Heart right ventricle (tissue), 16 donors: ENCODE results near the gene RNF6. TPM values are rescaled to one million over a fixed set of nuclear protein-coding genes. Genes with fewer than 3 reads are reported as not detected.

Experiments
- ATAC-seq, 8 donors: fragments of 200-7000 bp; cut with Tn5 transposase; one replicate each; pipeline ENCODE4 v1.9.1; 2020; ENCODE audit warnings: mild to moderate bottlenecking in 8 of 8, moderate library complexity in 8 of 8, moderate number of reproducible peaks in 1 of 8
- DNase-seq, 2 donors: peaks; one replicate each; pipeline ENCODE4 v3.0.0-alpha.2; 2020
- H3K27ac ChIP-seq, 10 donors: fragments of 200-600 bp; sonication (generic) in 2 of 10; one replicate each; pipeline versions ENCODE4 v1.5.0 to v1.8.0; 2020 to 2022; ENCODE audit warnings: mild to moderate bottlenecking in 3 of 10
- H3K27me3 ChIP-seq, 7 donors: fragments of 200-600 bp; one replicate each; pipeline ENCODE4 v1.8.0; 2021 to 2022; ENCODE audit warnings: mild to moderate bottlenecking in 2 of 7
- H3K36me3 ChIP-seq, 9 donors: fragments of 200-600 bp; sonication (generic) in 1 of 9; one replicate each; pipeline versions ENCODE4 v1.5.0 to v1.8.0; 2020 to 2022; ENCODE audit warnings: mild to moderate bottlenecking in 2 of 9
- H3K4me1 ChIP-seq, 9 donors: fragments of 200-600 bp; sonication (generic) in 1 of 9; one replicate each; pipeline versions ENCODE4 v1.5.0 to v1.8.0; 2020 to 2022; ENCODE audit warnings: mild to moderate bottlenecking in 4 of 9
- H3K4me3 ChIP-seq, 10 donors: fragments of 200-600 bp; sonication (generic) in 2 of 10; one replicate each; pipeline versions ENCODE4 v1.5.0 to v1.8.0; 2020 to 2022; ENCODE audit warnings: mild to moderate bottlenecking in 7 of 10, moderate library complexity in 2 of 10
- H3K9me3 ChIP-seq, 11 donors: fragments of 200-600 bp in 10 of 11; sonication (generic) in 2 of 11; one replicate each; pipeline versions ENCODE4 v1.5.0 to v1.8.0; 2013 to 2022; ENCODE audit warnings: mild to moderate bottlenecking in 2 of 11, control low read depth in 1 of 11, moderate library complexity in 1 of 11
- CTCF ChIP-seq, 9 donors: fragments of 200-600 bp; sonication (generic) in 2 of 9; IDR thresholded peaks; one replicate each; pipeline versions ENCODE4 v1.5.0 to v1.8.0; 2021 to 2022; ENCODE audit warnings: antibody characterized with exemption in 9 of 9, mild to moderate bottlenecking in 5 of 9, moderate library complexity in 1 of 9
- WGBS, 2 donors: extraction: QIAGEN DNeasy Blood & Tissue Kit; methylation state at CpG; one replicate each; pipeline ENCODE4 v1.1.7; 2013; ENCODE audit warnings: inconsistent platforms in 1 of 2; 5-methylcytosine and 5-hydroxymethylcytosine counted together
- intact Hi-C, 10 donors: fragments of 100-400 bp; cut with DNase I; formaldehyde crosslinking; loops; one replicate each; pipeline versions ENCODE4 v1.11.1 to v1.14.2; 2022
- polyA plus RNA-seq, 2 donors: library from polyadenylated mRNA; stranded (reverse); fragments of 200-250 nt; gene quantifications; one replicate each; pipeline ENCODE4 v1.2.3, GENCODE V29; 2013
- total RNA-seq, 10 donors: library from RNA; stranded (reverse); fragmentation: NEBNext Ultra II Directional in 3 of 10; extraction: Animal tissue kit (Norgen Biotek cat#: 25700) in 3 of 10; gene quantifications; one replicate each; pipeline versions ENCODE4 v1.2.1 to v1.2.4, GENCODE V29; 2021 to 2023
- donor health status: Arrhythmogenic right ventricular cardiomyopathy.
- donor health status: ischemic (EF 13 %, LVEDD 7.1; RV severe dilation, severe dysfunction).
- donor health status: healthy with polysubstance abuse.
- donor health status: DM: no; HTN: yes; CAD: no.
- donor health status: DM: no; HTN: no; CAD: no.
- donor health status: ischemic (EF 25% LVEDD 6.9; RV normal size, moderate dysfunction).
- donor health status: ischemic (EF 25% LVEDD 5.7; RV mildly dilated, moderate dysfunction).
- donor health status: healthy.
- donor health status: DM: yes; HTN: yes; CAD: no.
- donor health status: Ischemic cardiomyopathy.
- donor health status: ischemic (EF 35%, LVEDD 5.7; RV mildly dilated, moderate dysfunction).
- donor health status: nonischemic (EF 11% LVEDD 7.7; RV severe dilation, severe dysfunction).
- donor health status: DM: yes; HTN: yes; CAD: no.
- donor health status: PGD.
- donor health status: ischemic (EF 29% LVEDD 5.4; RV normal size, mild dysfunction).
- donor health status: nonischemic (EF 23%, LVEDD 6.1; RV moderate dilation, normal function).

Gene RNF6
- total and polyA plus RNA-seq, 12 donors = 8.8 to 26.6 (median 22.8) TPM

- TF ChIP-seq CTCF (IDR thresholded peaks at IDR 0.05) = no peak
- intact Hi-C loops = no loop called here
- H3K27ac ChIP-seq = no peak overlapping the region
- H3K4me1 ChIP-seq = peaks cover 0 to 6% (median 0%) of the 10 kb centered on the region in 9 donors
- DNase-seq (no peak), ATAC-seq (no peak)
- no peak overlapping the region for H3K4me3 ChIP-seq
- H3K27me3 ChIP-seq = no peaks in the 10 kb centered on the region
- no peaks in the 10 kb centered on the region for H3K9me3 ChIP-seq
- H3K36me3 ChIP-seq = no peaks in the 10 kb centered on the region
Observed at GRCh38 chr13:26249551-26249950, 27.4 kb upstream of the RNF6 start.

- no peak for DNase-seq
- no peaks in the 10 kb centered on the region for H3K4me1 ChIP-seq
- H3K27ac ChIP-seq = no peak overlapping the region
- no peak overlapping the region for H3K4me3 ChIP-seq
- H3K9me3 ChIP-seq = peaks cover 0 to 4% (median 0%) of the 10 kb centered on the region in 11 donors
- no peak for ATAC-seq
- WGBS, 2 donors = 20 to 27% methylated on average over 3 of the region's 3 CpGs
- intact Hi-C loops = no loop called here
- TF ChIP-seq CTCF (IDR thresholded peaks at IDR 0.05) = no peak
- H3K36me3 ChIP-seq = no peaks in the 10 kb centered on the region
- no peaks in the 10 kb centered on the region for H3K27me3 ChIP-seq
Observed at GRCh38 chr13:26247608-26248007, 25.5 kb upstream of the RNF6 start.

- 64 to 65% methylated on average over 2 of the region's 2 CpGs for WGBS, 2 donors
- intact Hi-C loops = no loop called here
- Histone ChIP-seq H3K36me3 (no peaks in the 10 kb centered on the region), H3K27me3 (no peaks in the 10 kb centered on the region), H3K9me3 (peaks cover 0 to 9% (median 0%) of the 10 kb centered on the region in 11 donors), H3K27ac (no peak overlapping the region), H3K4me1 (no peaks in the 10 kb centered on the region), H3K4me3 (no peak overlapping the region)
- ATAC-seq (no peak), DNase-seq (no peak)
- TF ChIP-seq CTCF (IDR thresholded peaks at IDR 0.05) = no peak
Observed at GRCh38 chr13:26247011-26247410, 24.9 kb upstream of the RNF6 start.

- DNase-seq = no peak
- no peak overlapping the region for H3K4me3 ChIP-seq
- 69 to 71% methylated on average over 5 of the region's 5 CpGs for WGBS, 2 donors
- no peaks in the 10 kb centered on the region for H3K4me1 ChIP-seq
- H3K27me3 ChIP-seq = no peaks in the 10 kb centered on the region
- peaks cover 0 to 9% (median 0%) of the 10 kb centered on the region in 11 donors for H3K9me3 ChIP-seq
- no peak for TF ChIP-seq CTCF (IDR thresholded peaks at IDR 0.05)
- no peaks in the 10 kb centered on the region for H3K36me3 ChIP-seq
- intact Hi-C loops = no loop called here
- no peak overlapping the region for H3K27ac ChIP-seq
- ATAC-seq = no peak
Observed at GRCh38 chr13:26246154-26246553, 24.0 kb upstream of the RNF6 start.
